ENCODE results near the gene ZNF732. TPM values are rescaled to one million over a fixed set of nuclear protein-coding genes. Genes with fewer than 3 reads are reported as not detected.
"Not testable (repeated sequence)": the region's sequence is repeated elsewhere in the genome, so short reads cannot be mapped to it uniquely, and the experiment has no call there.

ZNF732 gene
- total RNA-seq, 1 donor from 2014 or later, result 4.0 TPM

DNA sequence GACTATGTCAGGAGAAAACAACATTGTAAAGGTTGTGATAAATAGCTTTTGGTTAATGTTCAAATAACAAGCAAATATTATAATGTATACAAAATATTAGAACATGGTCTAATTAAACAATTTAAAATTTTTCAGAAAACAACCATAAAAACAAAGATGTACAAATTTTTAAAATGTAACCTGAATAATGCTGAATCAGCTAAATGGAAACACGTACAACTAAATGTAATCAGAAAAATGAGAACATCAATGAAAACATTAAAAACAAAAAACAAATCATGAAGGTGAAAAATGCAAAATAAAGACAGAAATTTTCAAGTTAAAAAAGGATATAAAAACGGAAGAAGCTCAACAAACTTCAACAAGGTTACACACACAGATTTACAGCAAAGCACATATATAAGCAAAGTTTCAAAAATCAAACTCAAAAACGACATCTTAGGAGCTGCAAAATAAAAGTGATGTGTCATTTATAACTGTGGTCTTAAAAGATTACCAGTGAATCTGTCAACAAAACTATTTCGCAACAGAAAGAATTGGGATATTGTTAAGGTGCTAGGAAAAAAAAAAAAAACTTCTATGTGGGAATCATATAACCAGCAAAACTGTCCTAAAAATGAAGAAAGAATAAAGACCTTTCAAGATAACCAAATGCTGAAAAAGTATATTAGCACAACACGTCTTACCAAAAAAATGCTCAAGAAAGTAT is 31.8 kb downstream of the ZNF732 start:
- DNase-seq (ENCODE audit: low read depth, low spot score), result no peak
- peaks cover 32% of the 10 kb centered on the region for H3K9me3 Mint-ChIP-seq
- TF ChIP-seq, protein P1, sequence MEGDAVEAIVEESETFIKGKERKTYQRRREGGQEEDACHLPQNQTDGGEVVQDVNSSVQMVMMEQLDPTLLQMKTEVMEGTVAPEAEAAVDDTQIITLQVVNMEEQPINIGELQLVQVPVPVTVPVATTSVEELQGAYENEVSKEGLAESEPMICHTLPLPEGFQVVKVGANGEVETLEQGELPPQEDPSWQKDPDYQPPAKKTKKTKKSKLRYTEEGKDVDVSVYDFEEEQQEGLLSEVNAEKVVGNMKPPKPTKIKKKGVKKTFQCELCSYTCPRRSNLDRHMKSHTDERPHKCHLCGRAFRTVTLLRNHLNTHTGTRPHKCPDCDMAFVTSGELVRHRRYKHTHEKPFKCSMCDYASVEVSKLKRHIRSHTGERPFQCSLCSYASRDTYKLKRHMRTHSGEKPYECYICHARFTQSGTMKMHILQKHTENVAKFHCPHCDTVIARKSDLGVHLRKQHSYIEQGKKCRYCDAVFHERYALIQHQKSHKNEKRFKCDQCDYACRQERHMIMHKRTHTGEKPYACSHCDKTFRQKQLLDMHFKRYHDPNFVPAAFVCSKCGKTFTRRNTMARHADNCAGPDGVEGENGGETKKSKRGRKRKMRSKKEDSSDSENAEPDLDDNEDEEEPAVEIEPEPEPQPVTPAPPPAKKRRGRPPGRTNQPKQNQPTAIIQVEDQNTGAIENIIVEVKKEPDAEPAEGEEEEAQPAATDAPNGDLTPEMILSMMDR (conservative IDR thresholded peaks at IDR 0.05), result no peak
- peaks cover 53% of the 10 kb centered on the region for H3K36me3 Mint-ChIP-seq (ENCODE audit: low read depth)
- H3K4me3 Mint-ChIP-seq, result no peak overlapping the region
- no peaks in the 10 kb centered on the region for H3K27me3 Mint-ChIP-seq (ENCODE audit: low read depth)
- H3K4me1 Mint-ChIP-seq, result no peaks in the 10 kb centered on the region
- H3K27ac Mint-ChIP-seq (ENCODE audit: unreplicated experiment), result no peak overlapping the region

DNA sequence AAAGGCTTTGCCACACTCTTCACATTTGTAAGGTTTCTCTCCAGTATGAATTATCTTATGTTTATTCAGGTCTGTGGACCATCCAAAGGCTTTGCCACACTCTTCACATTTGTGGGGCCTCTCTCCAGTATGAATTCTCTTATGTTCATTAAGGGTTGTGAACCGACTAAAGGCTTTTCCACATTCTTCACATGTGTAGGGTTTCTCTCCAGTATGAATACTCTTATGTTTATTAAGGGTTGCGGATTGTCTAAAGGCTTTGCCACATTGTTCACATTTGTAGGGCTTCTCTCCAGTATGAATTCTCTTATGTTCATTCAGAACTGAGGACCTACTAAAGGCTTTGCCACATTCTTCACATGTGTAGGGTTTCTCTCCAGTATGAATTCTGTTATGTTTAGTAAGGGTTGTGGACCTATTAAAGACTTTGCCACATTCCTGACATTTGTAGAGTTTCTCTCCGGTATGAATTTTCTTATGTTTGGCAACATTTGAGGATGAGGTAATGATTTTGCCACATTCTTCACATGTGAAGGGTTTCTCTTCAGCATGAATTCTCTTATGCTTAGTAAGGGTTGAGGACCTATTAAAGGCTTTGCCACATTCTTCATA is 33.7 kb downstream of the ZNF732 start:
- no peak overlapping the region for H3K4me3 Mint-ChIP-seq
- DNase-seq (ENCODE audit: low read depth, low spot score), result no peak
- H3K27me3 Mint-ChIP-seq (ENCODE audit: low read depth), result no peaks in the 10 kb centered on the region
- TF ChIP-seq, protein P1 (conservative IDR thresholded peaks at IDR 0.05), result no peak
- peaks cover 42% of the 10 kb centered on the region for H3K36me3 Mint-ChIP-seq (ENCODE audit: low read depth)
- H3K4me1 Mint-ChIP-seq, result no peaks in the 10 kb centered on the region
- peaks cover 27% of the 10 kb centered on the region for H3K9me3 Mint-ChIP-seq
- H3K27ac Mint-ChIP-seq (ENCODE audit: unreplicated experiment), result no peak overlapping the region

DNA sequence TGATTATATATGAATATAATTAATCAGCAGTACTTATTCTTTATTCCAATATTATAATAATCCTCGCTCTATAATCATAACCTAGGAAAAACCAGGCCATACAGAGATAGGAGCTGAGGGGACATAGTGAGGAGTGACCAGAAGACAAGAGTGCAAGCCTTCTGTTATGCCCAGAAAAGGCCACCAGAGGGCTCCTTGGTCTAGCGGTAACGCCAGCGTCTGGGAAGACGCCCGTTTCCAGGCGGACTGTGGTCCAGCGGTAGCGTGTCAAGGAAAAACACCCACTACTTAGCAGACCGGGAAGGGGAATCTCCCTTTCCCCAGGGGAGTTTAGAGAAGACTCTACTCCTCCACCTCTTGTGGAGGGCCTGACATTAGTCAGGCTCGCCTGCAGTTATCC is 46.0 kb downstream of the ZNF732 start:
- not testable (repeated sequence) for H3K4me1 Mint-ChIP-seq; H3K27ac Mint-ChIP-seq (ENCODE audit: unreplicated experiment); H3K27me3 Mint-ChIP-seq (ENCODE audit: low read depth); H3K4me3 Mint-ChIP-seq; DNase-seq (ENCODE audit: low read depth, low spot score)
- TF ChIP-seq, protein P1 (conservative IDR thresholded peaks at IDR 0.05), result peak; percentile 47
- H3K9me3 Mint-ChIP-seq, result peaks cover 37% of the 10 kb centered on the region
- peaks cover 63% of the 10 kb centered on the region for H3K36me3 Mint-ChIP-seq (ENCODE audit: low read depth)

DNA sequence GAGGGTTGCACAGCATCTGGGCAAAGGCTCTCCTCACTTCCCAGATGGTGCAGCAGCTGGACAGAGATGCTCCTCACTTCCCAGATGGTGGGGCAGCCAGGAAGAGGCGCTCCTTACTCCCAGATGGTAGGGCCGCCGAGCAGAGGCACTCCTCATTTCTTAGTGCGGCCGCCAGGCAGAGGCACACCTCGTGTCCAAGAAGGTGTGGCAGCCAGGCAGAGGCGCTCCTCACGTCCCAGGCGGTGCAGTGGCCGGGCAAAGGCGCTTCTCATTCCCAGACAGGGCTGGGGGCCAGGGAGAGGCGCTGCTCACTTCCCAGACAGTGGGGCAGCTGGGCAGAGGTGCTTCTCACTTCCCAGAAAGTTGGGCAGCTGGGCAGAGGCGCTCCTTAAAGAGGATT is 48.8 kb downstream of the ZNF732 start:
- Mint-ChIP-seq H3K27me3 (ENCODE audit: low read depth) (no peaks in the 10 kb centered on the region), H3K4me1 (no peaks in the 10 kb centered on the region), H3K27ac (ENCODE audit: unreplicated experiment) (no peak overlapping the region), H3K4me3 (no peak overlapping the region), H3K36me3 (ENCODE audit: low read depth) (peaks cover 58% of the 10 kb centered on the region), H3K9me3 (peaks cover 35% of the 10 kb centered on the region)
- no peak for DNase-seq (ENCODE audit: low read depth, low spot score)
- TF ChIP-seq, protein P1 (conservative IDR thresholded peaks at IDR 0.05), result no peak

DNA sequence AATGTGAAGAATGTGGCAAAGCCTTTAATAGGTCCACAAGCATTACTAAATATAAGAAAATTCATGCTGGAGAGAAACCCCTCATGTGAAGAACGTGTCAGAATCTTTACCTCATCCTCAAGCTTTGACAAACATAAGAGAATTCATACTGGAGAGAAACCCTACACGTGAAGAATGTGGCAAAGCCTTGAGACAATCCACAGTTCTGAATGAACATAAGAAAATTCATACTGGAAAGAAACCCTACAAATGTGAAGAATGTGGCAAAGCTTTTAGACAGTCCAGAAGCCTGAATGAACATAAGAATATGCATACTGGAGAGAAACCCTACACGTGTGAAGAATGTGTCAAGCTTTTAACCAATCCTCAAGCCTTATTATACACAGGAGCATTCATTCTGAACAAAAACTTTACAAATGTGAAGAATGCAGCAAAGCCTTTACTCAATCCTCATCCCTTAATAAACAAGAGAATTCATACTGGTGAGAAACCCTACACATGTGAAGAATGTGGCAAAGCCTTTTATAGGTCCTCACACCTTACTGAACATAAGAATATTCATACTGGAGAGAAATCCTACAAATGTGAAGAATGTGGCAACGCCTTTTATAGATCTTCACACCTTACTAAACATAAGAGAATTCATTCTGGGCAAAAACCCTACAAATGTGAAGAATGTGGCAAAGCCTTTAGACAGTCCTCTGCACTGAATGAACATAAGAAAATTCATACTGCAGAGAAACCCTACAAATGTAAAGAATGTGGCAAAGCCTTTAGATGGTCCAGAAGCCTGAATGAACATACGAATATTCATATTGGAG is 51.1 kb downstream of the ZNF732 start:
- Mint-ChIP-seq H3K27me3 (ENCODE audit: low read depth) (no peaks in the 10 kb centered on the region), H3K27ac (ENCODE audit: unreplicated experiment) (no peak overlapping the region), H3K4me1 (no peaks in the 10 kb centered on the region), H3K4me3 (no peak overlapping the region), H3K36me3 (ENCODE audit: low read depth) (peaks cover 41% of the 10 kb centered on the region), H3K9me3 (peaks cover 28% of the 10 kb centered on the region)
- no peak for DNase-seq (ENCODE audit: low read depth, low spot score)
- TF ChIP-seq, protein P1 (conservative IDR thresholded peaks at IDR 0.05), result no peak
